ENCODE measurements around the gene TRMT1L. TPM values are rescaled to one million over a fixed set of nuclear protein-coding genes. Genes with fewer than 3 reads are reported as not detected.

TRMT1L gene
- polyA plus RNA-seq, 1 donor (not counting 4 experiments of a cell fraction or from before 2014, with no cell fraction given), result 34.5 TPM

DNA sequence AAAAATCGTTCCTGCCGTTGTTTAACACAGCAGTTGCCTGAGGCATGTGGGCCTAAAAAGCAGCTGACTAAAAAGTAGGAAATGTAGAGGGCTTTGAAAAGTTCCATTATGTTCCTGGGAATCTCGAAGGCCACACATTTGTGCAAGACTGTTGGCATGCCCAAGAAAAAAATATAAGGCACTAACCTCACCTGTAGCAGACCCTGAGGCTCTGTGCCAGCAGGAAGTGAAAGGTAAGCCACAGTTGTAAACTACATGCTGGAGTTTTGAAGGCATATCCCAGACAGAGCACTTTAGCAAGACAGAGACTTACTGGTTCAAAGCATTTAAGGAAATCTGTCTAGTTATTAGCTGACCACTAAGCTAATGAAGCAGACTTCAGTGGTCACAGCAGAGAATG lies 52.7 kb downstream of the TRMT1L start:
- no peak for DNase-seq (ENCODE audit: low read depth, low spot score)
- Histone ChIP-seq H3K36me3 (ENCODE audit: control insufficient read depth in 2 of 2, extremely low read depth in 1 of 2, insufficient read depth in 2 of 2, low read length in 2 of 2) (no peaks in the 10 kb centered on the region), H3K4me2 (ENCODE audit: control insufficient read depth, extremely low read depth, insufficient read depth, low read depth, low read length) (no peak overlapping the region), H4K20me1 (ENCODE audit: control insufficient read depth, extremely low read depth, insufficient read depth, low read length) (no peaks in the 10 kb centered on the region), H3K9me1 (ENCODE audit: control insufficient read depth, extremely low read depth, insufficient read depth, low read length) (no peaks in the 10 kb centered on the region), H3K27ac (ENCODE audit: control insufficient read depth, insufficient read depth, low read length) (no peak overlapping the region), H3K4me1 (ENCODE audit: control insufficient read depth, extremely low read depth, insufficient read depth, low read length) (no peaks in the 10 kb centered on the region), H3K27me3 (ENCODE audit: control insufficient read depth, extremely low read depth, insufficient read depth, low read length) (no peaks in the 10 kb centered on the region), H3K4me3 (ENCODE audit: control insufficient read depth in 2 of 3, extremely low read depth in 1 of 3, insufficient read depth in 2 of 3, low read depth in 1 of 3, low read length in 3 of 3) (no peak overlapping the region), H3K79me2 (ENCODE audit: control insufficient read depth, insufficient read depth, low read length) (no peaks in the 10 kb centered on the region), H3K9ac (ENCODE audit: control insufficient read depth, extremely low read depth, insufficient read depth, low read length) (no peak overlapping the region), H3K9me3 (ENCODE audit: control insufficient read depth, low read depth, low read length) (no peaks in the 10 kb centered on the region), H2AFZ (ENCODE audit: control insufficient read depth, low read length) (no peak overlapping the region)
- dilution Hi-C loops (cut with MboI; ENCODE audit: extremely low pct_ligation_motif_present, low sequenced_read_pairs), result no loop called here
- peak; percentile 48 for FAIRE-seq
- no peak for TF ChIP-seq EZH2 (IDR thresholded peaks at IDR 0.05; ENCODE audit: low read length)
- TF ChIP-seq, protein P1, sequence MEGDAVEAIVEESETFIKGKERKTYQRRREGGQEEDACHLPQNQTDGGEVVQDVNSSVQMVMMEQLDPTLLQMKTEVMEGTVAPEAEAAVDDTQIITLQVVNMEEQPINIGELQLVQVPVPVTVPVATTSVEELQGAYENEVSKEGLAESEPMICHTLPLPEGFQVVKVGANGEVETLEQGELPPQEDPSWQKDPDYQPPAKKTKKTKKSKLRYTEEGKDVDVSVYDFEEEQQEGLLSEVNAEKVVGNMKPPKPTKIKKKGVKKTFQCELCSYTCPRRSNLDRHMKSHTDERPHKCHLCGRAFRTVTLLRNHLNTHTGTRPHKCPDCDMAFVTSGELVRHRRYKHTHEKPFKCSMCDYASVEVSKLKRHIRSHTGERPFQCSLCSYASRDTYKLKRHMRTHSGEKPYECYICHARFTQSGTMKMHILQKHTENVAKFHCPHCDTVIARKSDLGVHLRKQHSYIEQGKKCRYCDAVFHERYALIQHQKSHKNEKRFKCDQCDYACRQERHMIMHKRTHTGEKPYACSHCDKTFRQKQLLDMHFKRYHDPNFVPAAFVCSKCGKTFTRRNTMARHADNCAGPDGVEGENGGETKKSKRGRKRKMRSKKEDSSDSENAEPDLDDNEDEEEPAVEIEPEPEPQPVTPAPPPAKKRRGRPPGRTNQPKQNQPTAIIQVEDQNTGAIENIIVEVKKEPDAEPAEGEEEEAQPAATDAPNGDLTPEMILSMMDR (optimal IDR thresholded peaks at IDR 0.05 in 1 of 3, IDR thresholded peaks at IDR 0.05 in 1 of 3, conservative IDR thresholded peaks at IDR 0.05 in 1 of 3; ENCODE audit: extremely low read depth in 1 of 3, insufficient read depth in 2 of 3, low read length in 3 of 3), result no peak

DNA sequence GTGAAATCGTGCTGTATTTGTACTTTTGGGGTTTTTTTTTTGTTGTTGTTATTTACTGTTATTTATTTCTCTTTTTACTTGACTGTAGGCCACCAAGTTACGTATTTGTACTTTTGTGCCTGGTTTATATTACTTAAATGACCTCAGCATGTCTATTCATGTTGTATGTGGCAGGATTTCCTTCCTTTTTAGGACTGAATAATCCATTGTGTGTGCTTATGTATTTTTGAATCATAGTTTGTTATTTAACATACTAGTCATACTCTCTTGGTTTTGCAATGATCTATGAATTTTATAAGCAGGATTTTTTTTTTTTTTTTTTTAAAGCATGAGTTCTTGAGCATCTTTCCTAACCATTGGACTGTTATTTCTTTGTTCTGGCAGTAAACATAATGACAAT lies 60.2 kb downstream of the TRMT1L start:
- Histone ChIP-seq H3K4me1 (ENCODE audit: control insufficient read depth, extremely low read depth, insufficient read depth, low read length) (peaks cover 16% of the 10 kb centered on the region), H3K9ac (ENCODE audit: control insufficient read depth, extremely low read depth, insufficient read depth, low read length) (no peak overlapping the region), H2AFZ (ENCODE audit: control insufficient read depth, low read length) (no peak overlapping the region), H3K9me3 (ENCODE audit: control insufficient read depth, low read depth, low read length) (no peaks in the 10 kb centered on the region), H3K79me2 (ENCODE audit: control insufficient read depth, insufficient read depth, low read length) (no peaks in the 10 kb centered on the region), H3K36me3 (ENCODE audit: control insufficient read depth in 2 of 2, extremely low read depth in 1 of 2, insufficient read depth in 2 of 2, low read length in 2 of 2) (peaks cover 0 to 5% of the 10 kb centered on the region in 2 experiments), H3K27me3 (ENCODE audit: control insufficient read depth, extremely low read depth, insufficient read depth, low read length) (no peaks in the 10 kb centered on the region), H3K4me3 (ENCODE audit: control insufficient read depth in 2 of 3, extremely low read depth in 1 of 3, insufficient read depth in 2 of 3, low read depth in 1 of 3, low read length in 3 of 3) (peak overlapping the region in 2 of 3 experiments; percentile 14 to 33), H3K4me2 (ENCODE audit: control insufficient read depth, extremely low read depth, insufficient read depth, low read depth, low read length) (peak overlapping the region; percentile 74), H3K27ac (ENCODE audit: control insufficient read depth, insufficient read depth, low read length) (peak overlapping the region; percentile 60), H3K9me1 (ENCODE audit: control insufficient read depth, extremely low read depth, insufficient read depth, low read length) (no peaks in the 10 kb centered on the region), H4K20me1 (ENCODE audit: control insufficient read depth, extremely low read depth, insufficient read depth, low read length) (no peaks in the 10 kb centered on the region)
- DNase-seq (ENCODE audit: low read depth, low spot score), result peak; percentile 13
- TF ChIP-seq, protein P1 (optimal IDR thresholded peaks at IDR 0.05 in 1 of 3, IDR thresholded peaks at IDR 0.05 in 1 of 3, conservative IDR thresholded peaks at IDR 0.05 in 1 of 3; ENCODE audit: extremely low read depth in 1 of 3, insufficient read depth in 2 of 3, low read length in 3 of 3), result no peak
- no peak for TF ChIP-seq EZH2 (IDR thresholded peaks at IDR 0.05; ENCODE audit: low read length)
- dilution Hi-C loops (cut with MboI; ENCODE audit: extremely low pct_ligation_motif_present, low sequenced_read_pairs), result no loop called here
- no peak for FAIRE-seq
